ENCODE measurements around the gene PHRF1.

Gene PHRF1

DNA sequence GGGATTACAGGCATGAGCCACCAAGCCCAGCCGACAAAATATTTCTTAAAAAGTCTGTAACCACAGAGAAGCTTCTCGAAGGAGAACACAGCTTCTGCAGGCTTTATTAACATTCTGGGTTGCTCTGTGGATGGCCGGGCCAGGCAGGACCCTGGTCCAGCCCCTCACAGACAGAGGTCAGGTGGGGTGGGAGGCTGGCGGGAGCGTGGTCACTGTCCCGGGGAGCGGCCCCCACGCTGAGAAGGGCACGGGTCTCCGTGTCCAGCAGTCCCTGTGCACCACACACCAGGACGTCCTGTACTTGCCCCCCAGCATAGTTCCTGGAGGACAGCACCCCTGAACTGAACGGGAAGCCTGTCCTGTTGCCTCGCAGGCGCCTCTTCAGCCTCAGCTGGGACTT lies 80.2 kb downstream of the PHRF1 start:
- DNase-seq (ENCODE audit: low read depth): no peak

DNA sequence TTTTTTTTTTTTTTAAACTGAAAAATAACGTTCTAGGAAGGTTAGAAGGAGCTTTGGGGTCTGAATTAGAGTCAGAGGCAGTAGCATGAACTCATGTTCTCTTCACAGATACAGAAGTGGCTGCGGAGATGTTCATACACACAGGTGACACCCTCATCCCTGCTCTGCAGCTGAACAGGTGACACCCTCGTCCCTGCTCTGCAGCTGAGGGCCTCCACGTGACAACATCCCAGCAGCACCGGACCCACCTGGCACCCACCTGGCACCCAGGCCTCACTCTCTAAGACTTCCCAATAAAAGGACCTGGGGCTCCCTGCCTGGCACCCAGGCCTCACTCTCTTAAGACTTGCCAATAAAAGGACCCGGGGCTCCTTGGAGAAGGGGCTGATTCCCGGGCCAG lies 80.6 kb downstream of the PHRF1 start:
- DNase-seq (ENCODE audit: low read depth): no peak

GRCh38 chr11:657691-658126 lies 81.4 kb downstream of the PHRF1 start:
- DNase-seq (ENCODE audit: low read depth): no peak

DNA sequence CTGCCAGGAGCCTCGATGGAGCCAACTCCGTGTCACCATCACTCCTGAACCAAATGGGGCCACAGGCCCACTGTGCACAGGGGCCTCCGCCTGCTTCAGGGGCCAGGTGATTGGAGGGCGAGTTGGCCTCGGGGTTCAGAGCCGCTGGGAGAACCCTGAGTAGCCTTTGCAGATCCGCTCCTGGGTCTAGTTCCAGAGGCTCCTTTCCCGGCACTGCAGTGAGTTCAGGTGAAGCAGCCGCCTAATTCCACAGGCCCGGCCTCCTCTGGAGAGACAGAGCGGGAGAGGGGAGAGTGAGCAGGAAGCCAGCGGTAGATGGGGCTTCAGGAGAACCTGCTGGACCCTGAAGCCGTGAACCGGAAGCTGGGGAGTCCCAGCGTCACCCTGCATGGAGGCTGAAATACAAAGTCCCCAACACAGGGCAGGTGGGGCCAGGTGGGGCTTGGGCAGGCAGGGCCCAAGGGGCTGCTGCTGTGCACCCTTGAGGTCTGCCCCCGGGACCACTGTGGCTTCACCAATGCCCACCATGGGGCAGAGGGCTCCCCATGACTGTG lies 83.3 kb downstream of the PHRF1 start:
- DNase-seq (ENCODE audit: low read depth): no peak

GRCh38 chr11:660281-660680 lies 84.0 kb downstream of the PHRF1 start:
- no peak for DNase-seq (ENCODE audit: low read depth)

DNA sequence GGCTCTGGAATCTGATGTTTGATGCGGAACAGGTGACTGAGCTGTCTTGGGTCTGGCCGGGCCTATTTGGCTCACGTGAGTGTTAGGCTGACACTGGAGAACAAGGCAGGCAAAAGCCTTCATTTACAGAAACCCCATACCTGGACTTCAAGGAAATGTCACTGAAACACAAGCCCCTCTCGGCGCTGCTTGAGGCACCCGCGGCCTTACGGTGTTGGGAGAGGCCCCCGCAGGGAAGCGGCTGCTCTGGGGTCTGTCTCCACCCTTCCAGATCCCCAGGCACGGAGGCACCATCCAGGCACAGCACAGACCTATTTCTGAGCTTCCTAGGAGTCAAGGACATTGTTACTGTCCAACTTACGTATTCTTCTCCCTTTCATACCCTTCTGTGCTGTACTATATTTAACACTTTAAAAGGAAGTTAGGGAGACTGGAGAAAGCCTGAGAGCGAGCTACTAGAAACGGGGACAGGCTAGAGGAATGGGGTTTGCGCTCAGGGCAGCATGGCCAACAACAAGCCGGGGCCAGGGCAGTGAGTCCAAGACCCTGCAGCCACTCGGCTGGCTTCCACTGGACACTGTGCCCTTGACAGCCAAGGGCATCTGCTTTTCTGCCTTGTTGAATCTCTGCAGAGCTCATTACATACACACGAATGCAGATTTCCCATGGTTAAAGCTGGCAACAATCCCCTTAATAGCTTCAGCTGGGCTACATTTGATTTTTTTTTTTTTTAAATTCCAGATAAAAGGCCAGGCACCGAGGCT lies 84.6 kb downstream of the PHRF1 start:
- DNase-seq (ENCODE audit: low read depth): no peak

Measured in stimulated activated CD4-positive, alpha-beta T cell treated with anti-CD3 and anti-CD28 coated beads, Interleukin-2, amount 100 ng/mL, for 4 hours (primary cell).